CD14-positive monocyte (primary cell): Measurements from ENCODE around the gene NEMP1. TPM values are rescaled to one million over a fixed set of nuclear protein-coding genes. Genes with fewer than 3 reads are reported as not detected.
A peak's percentile ranks its signal among the peaks of the same experiment; 100 is the strongest.

Source experiments
- DNase-seq, 3 donors: peaks; one replicate each; pipeline ENCODE4 v3.0.0-alpha.2; 2011 to 2022
- H2AFZ ChIP-seq: 2 replicates; pipeline ENCODE4 v1.6.0; 2012; ENCODE audit warnings: mild to moderate bottlenecking, low read depth, low read length, inconsistent platforms; ENCODE audit not compliant: insufficient read depth, poor library complexity, severe bottlenecking
- H3K27ac ChIP-seq, 2 donors: 1 replicate in 1 of 2; 2 replicates in 1 of 2; pipeline ENCODE4 v1.5.1; 2012 to 2013; ENCODE audit warnings: low read length in 2 of 2, control low read depth in 1 of 2, inconsistent platforms in 1 of 2, low read depth in 1 of 2, mild to moderate bottlenecking in 1 of 2
- H3K27me3 ChIP-seq, 2 donors: one replicate each; pipeline versions ENCODE4 v1.6.0 to v1.6.1; 2011 to 2013; ENCODE audit warnings: low read length in 2 of 2; ENCODE audit not compliant: control insufficient read depth in 2 of 2, insufficient read depth in 2 of 2
- H3K36me3 ChIP-seq, 2 donors: replicated peaks in 1 of 2; 1 replicate in 1 of 2; 2 replicates in 1 of 2; pipeline versions ENCODE4 v1.5.1 to v1.6.1; 2012 to 2013; ENCODE audit warnings: low read length in 2 of 2, control low read depth in 1 of 2, inconsistent platforms in 1 of 2, mild to moderate bottlenecking in 1 of 2; ENCODE audit not compliant: insufficient read depth in 2 of 2, control insufficient read depth in 1 of 2
- H3K4me1 ChIP-seq, 2 donors: 1 replicate in 1 of 2; 2 replicates in 1 of 2; pipeline versions ENCODE4 v1.5.1 to v1.6.1; 2012 to 2013; ENCODE audit warnings: low read length in 2 of 2, control low read depth in 1 of 2, inconsistent platforms in 1 of 2, mild to moderate bottlenecking in 1 of 2, moderate library complexity in 1 of 2; ENCODE audit not compliant: insufficient read depth in 2 of 2, control insufficient read depth in 1 of 2
- H3K4me2 ChIP-seq: replicated peaks from 2 replicates; pipeline ENCODE3; 2012; ENCODE audit warnings: low read length, moderate library complexity, mild to moderate bottlenecking; ENCODE audit not compliant: poor library complexity, severe bottlenecking; ENCODE audit errors: extremely low read depth
- H3K4me3 ChIP-seq, 3 experiments: fragments of 200-600 bp in 1 of 3; sonication (generic) in 1 of 3; replicated peaks in 1 of 3; 1 replicate in 2 of 3; 2 replicates in 1 of 3; pipeline ENCODE4 v1.5.1; 2011 to 2013; ENCODE audit warnings: low read length in 3 of 3, mild to moderate bottlenecking in 3 of 3, control low read depth in 2 of 3, low read depth in 2 of 3, inconsistent platforms in 1 of 3, moderate library complexity in 1 of 3
- H3K79me2 ChIP-seq: 2 replicates; pipeline ENCODE4 v1.6.0; 2012; ENCODE audit warnings: mild to moderate bottlenecking, control low read depth, inconsistent platforms, low read length, moderate library complexity; ENCODE audit not compliant: insufficient read depth
- H3K9ac ChIP-seq: 2 replicates; pipeline ENCODE4 v1.6.0; 2017; ENCODE audit warnings: low read length, mild to moderate bottlenecking; ENCODE audit not compliant: insufficient read depth, poor library complexity, severe bottlenecking
- H3K9me3 ChIP-seq, 2 donors: replicated peaks in 1 of 2; 1 replicate in 1 of 2; 2 replicates in 1 of 2; pipeline versions ENCODE4 v1.5.1 to v1.6.1; 2012 to 2013; ENCODE audit warnings: low read length in 2 of 2, control low read depth in 1 of 2; ENCODE audit not compliant: control insufficient read depth in 1 of 2, insufficient read depth in 1 of 2
- H4K20me1 ChIP-seq: 2 replicates; pipeline ENCODE4 v1.6.0; 2012; ENCODE audit warnings: mild to moderate bottlenecking, low read length, control low read depth, moderate library complexity; ENCODE audit not compliant: insufficient read depth
- H3K27ac Mint-ChIP-seq, 7 donors: one replicate each; pipeline ENCODE4 v1.8.0; 2020; ENCODE audit warnings: mild to moderate bottlenecking in 7 of 7, mixed read lengths in 7 of 7, moderate library complexity in 6 of 7, inconsistent platforms in 2 of 7
- H3K27me3 Mint-ChIP-seq, 3 donors: one replicate each; pipeline ENCODE4 v1.8.0; 2021 to 2022; ENCODE audit warnings: low read depth in 3 of 3, mild to moderate bottlenecking in 3 of 3, mixed read lengths in 3 of 3, moderate library complexity in 3 of 3, inconsistent platforms in 1 of 3
- H3K36me3 Mint-ChIP-seq, 2 donors: one replicate each; pipeline ENCODE4 v1.8.0; 2020; ENCODE audit warnings: mixed read lengths in 2 of 2, inconsistent platforms in 1 of 2, mild to moderate bottlenecking in 1 of 2
- H3K4me1 Mint-ChIP-seq: one replicate; pipeline ENCODE4 v1.8.0; 2020; ENCODE audit warnings: mild to moderate bottlenecking, mixed read lengths
- H3K4me3 Mint-ChIP-seq, 2 donors: one replicate each; pipeline ENCODE4 v1.8.0; 2020; ENCODE audit warnings: mild to moderate bottlenecking in 2 of 2, mixed read lengths in 2 of 2, moderate library complexity in 1 of 2
- H3K9me3 Mint-ChIP-seq, 7 donors: one replicate each; pipeline ENCODE4 v1.8.0; 2020 to 2022; ENCODE audit warnings: mixed read lengths in 7 of 7, mild to moderate bottlenecking in 6 of 7, moderate library complexity in 6 of 7, inconsistent platforms in 2 of 7
- CTCF ChIP-seq: fragments of 200-600 bp; IDR thresholded peaks from one replicate; pipeline ENCODE4 v1.8.0; 2022; ENCODE audit warnings: antibody characterized with exemption, mild to moderate bottlenecking
- WGBS: methylation state at CpG from one replicate; pipeline ENCODE4 v1.1.5; 2013; ENCODE audit warnings: missing lambda C conversion rate; ENCODE audit not compliant: insufficient coverage; 5-methylcytosine and 5-hydroxymethylcytosine counted together
- intact Hi-C, 2 donors: fragments of 100-400 bp; cut with micrococcal nuclease; formaldehyde crosslinking; loops; one replicate each; pipeline versions ENCODE4 v1.15.0 to v1.15.1; 2023
- polyA plus RNA-seq, 3 donors: library from polyadenylated mRNA; depleted of rRNA in 1 of 3; unstranded in 2 of 3; stranded (reverse) in 1 of 3; fragments of 300-500 nt in 2 of 3; fragments of >200 nt in 1 of 3; fragmentation: Illumina TruSeq in 2 of 3; gene quantifications; 1 replicate in 2 of 3; 2 replicates in 1 of 3; pipeline ENCODE4 v1.2.3, GENCODE V29; 2012 to 2021

NEMP1 gene
- polyA plus RNA-seq, 3 donors: 1.9 to 4.6 (median 2.2) TPM

- Histone ChIP-seq H3K4me3 (peak overlapping the region in 2 of 3 experiments; percentile 86 to 90), H3K27me3 (no peaks in the 10 kb centered on the region), H3K36me3 (no peaks in the 10 kb centered on the region), H3K9ac (peak overlapping the region; percentile 77), H3K79me2 (no peaks in the 10 kb centered on the region), H2AFZ (peak overlapping the region; percentile 76), H3K4me1 (peaks cover 43 to 48% of the 10 kb centered on the region in 2 donors), H3K9me3 (no peaks in the 10 kb centered on the region), H4K20me1 (peaks cover 7% of the 10 kb centered on the region), H3K4me2 (peak overlapping the region; percentile 82), H3K27ac (peak overlapping the region in 1 of 2 donors; percentile 67)
- DNase-seq: peak in 1 of 3 donors; percentile 20
- no peak for TF ChIP-seq CTCF
- WGBS: 0% methylated on average over 2 of the region's 12 CpGs
- Mint-ChIP-seq H3K4me3 (peak overlapping the region; percentile 90 to 96), H3K27me3 (peaks cover 0 to 12% (median 7%) of the 10 kb centered on the region in 3 donors), H3K36me3 (peaks cover 4% of the 10 kb centered on the region in 2 donors), H3K27ac (peak overlapping the region in 5 of 7 donors; percentile 51 to 97 (median 72)), H3K4me1 (peaks cover 40% of the 10 kb centered on the region), H3K9me3 (peaks cover 0 to 2% (median 0%) of the 10 kb centered on the region in 7 donors)
- intact Hi-C loops: no loop called here
These were observed 7.5 kb upstream of the NEMP1 start for GRCh38 chr12:57085999-57086492.

DNA sequence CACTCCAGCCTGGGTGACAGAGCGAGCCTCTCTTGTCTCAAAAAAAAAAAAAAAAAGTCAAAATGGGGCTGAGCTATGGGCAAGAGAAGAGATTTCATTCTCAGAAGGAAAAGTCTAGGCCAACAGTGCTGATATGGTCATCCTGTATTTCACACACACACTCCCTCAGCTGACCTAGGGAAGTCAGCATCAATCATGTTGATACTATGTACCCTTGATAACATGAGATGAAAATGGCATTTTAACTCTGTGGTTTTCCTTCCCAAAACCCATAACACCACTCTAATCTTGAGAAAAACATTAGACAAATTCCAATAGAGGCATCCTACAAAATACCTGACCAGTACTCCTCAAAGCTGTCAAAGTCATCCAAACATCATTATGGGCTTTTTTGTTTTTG, 2.3 kb upstream of the NEMP1 start:
- no peak overlapping the region for H3K27ac ChIP-seq
- WGBS: no CpG with 5 or more reads among the region's 1 CpG
- DNase-seq: no peak
- peaks cover 19 to 22% of the 10 kb centered on the region in 2 donors for H3K4me1 ChIP-seq
- H3K4me1 Mint-ChIP-seq: peaks cover 26% of the 10 kb centered on the region
- H3K36me3 ChIP-seq: no peaks in the 10 kb centered on the region
- H3K36me3 Mint-ChIP-seq: no peaks in the 10 kb centered on the region
- peak overlapping the region in 1 of 7 donors; percentile 50 for H3K27ac Mint-ChIP-seq
- peaks cover 0 to 2% (median 0%) of the 10 kb centered on the region in 7 donors for H3K9me3 Mint-ChIP-seq
- no peak overlapping the region for H3K4me3 ChIP-seq
- H3K4me3 Mint-ChIP-seq: no peak overlapping the region
- no peaks in the 10 kb centered on the region for H4K20me1 ChIP-seq
- H3K27me3 Mint-ChIP-seq: peaks cover 0 to 3% (median 0%) of the 10 kb centered on the region in 3 donors
- H3K4me2 ChIP-seq: no peak overlapping the region
- TF ChIP-seq CTCF: no peak
- intact Hi-C loops: no loop called here
- no peaks in the 10 kb centered on the region for H3K9me3 ChIP-seq
- no peak overlapping the region for H3K9ac ChIP-seq
- H3K27me3 ChIP-seq: no peaks in the 10 kb centered on the region
- peaks cover 23% of the 10 kb centered on the region for H3K79me2 ChIP-seq
- H2AFZ ChIP-seq: no peak overlapping the region
